ENCODE measurements around the gene TARBP2. TPM values are rescaled to one million over a fixed set of nuclear protein-coding genes. Genes with fewer than 3 reads are reported as not detected.

The TARBP2 gene
- total RNA-seq (2021) = 69.0 to 74.0 TPM (median 69.1 TPM) in 3 replicates
- percentile 77 among the genes with signal in this experiment for Bru-seq, nascent RNA
- long read RNA-seq, experiment 1, transcript TARBP2-202 (9 exons, 1,402 nt) = minor isoform, 11 of 176 reads
- long read RNA-seq, experiment 1, transcript TARBP2-201 (9 exons, 1,867 nt) = major isoform, 72 of 176 reads
- long read RNA-seq, experiment 1, partial matches to known transcripts = 12 of 176 reads
- long read RNA-seq, experiment 1, other reads (novel, unspliced or antisense) = 75 of 176 reads
- long read RNA-seq, experiment 2, transcript TARBP2-202 (9 exons, 1,402 nt) = minor isoform, 5 of 98 reads
- long read RNA-seq, experiment 2, transcript TARBP2-201 (9 exons, 1,867 nt) = major isoform, 34 of 98 reads
- long read RNA-seq, experiment 2, transcript TARBP2-214 (9 exons, 1,855 nt) = minor isoform, 7 of 98 reads
- long read RNA-seq, experiment 2, partial matches to known transcripts = 20 of 98 reads
- long read RNA-seq, experiment 2, other reads (novel, unspliced or antisense) = 30 of 98 reads
- long read RNA-seq, experiment 3, transcript TARBP2-201 (9 exons, 1,867 nt) = major isoform, 60 of 139 reads
- long read RNA-seq, experiment 3, transcript TARBP2-214 (9 exons, 1,855 nt) = minor isoform, 5 of 139 reads
- long read RNA-seq, experiment 3, partial matches to known transcripts = 1 of 139 reads
- long read RNA-seq, experiment 3, other reads (novel, unspliced or antisense) = 70 of 139 reads

GRCh38 chr12:53500776-53501614 is at the start of gene TARBP2:
TSS of gene TARBP2 (plus strand) at chr12:53501283. CDS start at chr12:53501409, 126 bp downstream.
- Mint-ChIP-seq H3K4me3 (peak within 1 kb of the TSS; percentile 86), H3K27ac (peak within 1 kb of the TSS; percentile 94), H3K36me3 (peaks cover 16% of the 10 kb centered on the region), H3K4me1 (peaks cover 40% of the 10 kb centered on the region), H3K9me3 (no peaks in the 10 kb centered on the region), H3K27me3 (ENCODE audit: low read depth) (no peaks in the 10 kb centered on the region)
- DNase-seq (ENCODE audit: low spot score) (peak; percentile 98), ATAC-seq (peak; percentile 74)
- ChIA-PET CTCF (interaction anchor here (0.5 to 3.8 kb wide), 29 partner anchors 8 to 494 kb away, joined by 3 to 39 read pairs (median 4); partner anchors contain the start of genes AAAS, ATP5MC2, CALCOCO1 and PFDN5), POLR2A (interaction anchor here (0.6 to 2.0 kb wide), 20 partner anchors 8 to 201 kb away, joined by 3 to 17 read pairs (median 4); partner anchors contain the start of genes AAAS, ATP5MC2 and MYG1)
- TF ChIP-seq ARID4B (CRISPR knock-in tag; IDR thresholded peaks at IDR 0.05; ENCODE audit: borderline replicate concordance) = peak; percentile 65; the same call in 1 of the 2 replicates
- no peak for TF ChIP-seq JAZF1 (CRISPR knock-in tag; IDR thresholded peaks at IDR 0.05)
- TF ChIP-seq ZNF396 (CRISPR knock-in tag; IDR thresholded peaks at IDR 0.05; ENCODE audit: borderline replicate concordance) = no peak
- no peak for TF ChIP-seq FOXP4 (CRISPR knock-in tag; IDR thresholded peaks at IDR 0.05)
- no peak for TF ChIP-seq ZNF121 (CRISPR knock-in tag; IDR thresholded peaks at IDR 0.05)
- TF ChIP-seq CDX4 (CRISPR knock-in tag; IDR thresholded peaks at IDR 0.05; ENCODE audit: borderline replicate concordance) = no peak
- no peak for TF ChIP-seq ZNF425 (CRISPR knock-in tag; conservative IDR thresholded peaks at IDR 0.05)
- peak; percentile 53; the same call in 1 of the 2 replicates for TF ChIP-seq MYBL2 (CRISPR knock-in tag; IDR thresholded peaks at IDR 0.05)
- TF ChIP-seq USF2 (CRISPR knock-in tag; IDR thresholded peaks at IDR 0.05) = no peak
- TF ChIP-seq ZMAT4 (CRISPR knock-in tag; IDR thresholded peaks at IDR 0.05) = no peak
- no peak for TF ChIP-seq HMGA2 (CRISPR knock-in tag; IDR thresholded peaks at IDR 0.05)
- 0 out of 2 replicates have a peak, but pooled peaks have one; percentile 9 for TF ChIP-seq ZNF317 (CRISPR knock-in tag; IDR thresholded peaks at IDR 0.05; ENCODE audit: borderline replicate concordance, low read depth)
- TF ChIP-seq ZNF232 (CRISPR knock-in tag; IDR thresholded peaks at IDR 0.05) = peak; percentile 64; the same call in 1 of the 2 replicates
- no peak for TF ChIP-seq RORB (CRISPR knock-in tag; IDR thresholded peaks at IDR 0.05)
- no peak for TF ChIP-seq MXD4 (CRISPR knock-in tag; IDR thresholded peaks at IDR 0.05; ENCODE audit: borderline replicate concordance)
- TF ChIP-seq USF1 (CRISPR knock-in tag; IDR thresholded peaks at IDR 0.05) = 0 out of 2 replicates have a peak, but pooled peaks have one; percentile 48
- no peak for TF ChIP-seq ZSCAN18 (CRISPR knock-in tag; IDR thresholded peaks at IDR 0.05)
- TF ChIP-seq NR2C2 (CRISPR knock-in tag; IDR thresholded peaks at IDR 0.05) = no peak
